T-cell (primary cell): Measurements from ENCODE around the gene SLC22A12. TPM values are rescaled to one million over a fixed set of nuclear protein-coding genes. Genes with fewer than 3 reads are reported as not detected.

Source experiments
- ATAC-seq, 4 experiments: fragments of 200-7000 bp in 3 of 4; fragments of 150-1000 bp in 1 of 4; cut with Tn5 transposase; replicated peaks in 1 of 4; 1 replicate in 3 of 4; 2 replicates in 1 of 4; pipeline ENCODE4 v1.10.0; 2021; ENCODE audit warnings: moderate library complexity in 3 of 4, mild to moderate bottlenecking in 2 of 4, moderate number of reproducible peaks in 1 of 4
- CTCF ChIA-PET, 2 donors: fragments of 300-600 bp; sonication (Branson Sonifier 250); formaldehyde crosslinking; loops; one replicate each; lab custom pipeline; 2022; ENCODE audit warnings: antibody characterized with exemption in 2 of 2; lab: Charles Lee
- POLR2A ChIA-PET, 2 donors: fragments of 300-600 bp; sonication (Branson Sonifier 250); formaldehyde crosslinking; loops; one replicate each; lab custom pipeline; 2022; ENCODE audit warnings: antibody characterized with exemption in 2 of 2; lab: Charles Lee
- DNase-seq, 35 experiments: peaks; one replicate each; pipeline versions ENCODE4 v3.0.0 to v3.0.0-alpha.2; 2013 to 2023
- H3K27ac ChIP-seq: one replicate; pipeline ENCODE4 v1.5.1; 2013; ENCODE audit warnings: low read length
- H3K27me3 ChIP-seq, 2 experiments: replicated peaks in 1 of 2; 1 replicate in 1 of 2; 2 replicates in 1 of 2; pipeline versions ENCODE4 v1.6.1 to v1.7.0; 2013; ENCODE audit warnings: low read length in 1 of 2, mixed read lengths in 1 of 2; ENCODE audit not compliant: control insufficient read depth in 2 of 2, insufficient read depth in 2 of 2; ENCODE audit errors: extremely low read depth in 1 of 2
- H3K36me3 ChIP-seq, 2 donors: 1 replicate in 1 of 2; 2 replicates in 1 of 2; pipeline versions ENCODE4 v1.6.1 to v1.7.0; 2013; ENCODE audit warnings: low read length in 1 of 2; ENCODE audit not compliant: control insufficient read depth in 2 of 2, insufficient read depth in 1 of 2; ENCODE audit errors: extremely low read depth in 1 of 2
- H3K4me1 ChIP-seq, 2 experiments: 1 replicate in 1 of 2; 2 replicates in 1 of 2; pipeline versions ENCODE4 v1.6.1 to v1.7.0; 2013; ENCODE audit warnings: low read length in 2 of 2, mixed read lengths in 1 of 2; ENCODE audit not compliant: insufficient read depth in 2 of 2, control insufficient read depth in 1 of 2; ENCODE audit errors: extremely low read depth in 1 of 2
- H3K4me3 ChIP-seq, 2 donors: 1 replicate in 1 of 2; 2 replicates in 1 of 2; pipeline versions ENCODE4 v1.5.1 to v1.7.0; 2013; ENCODE audit warnings: mild to moderate bottlenecking in 2 of 2, low read length in 1 of 2, moderate library complexity in 1 of 2; ENCODE audit not compliant: control insufficient read depth in 1 of 2; ENCODE audit errors: extremely low read depth in 1 of 2
- H3K9me3 ChIP-seq: 2 replicates; pipeline ENCODE4 v1.7.0; 2013
- H3K27ac Mint-ChIP-seq, 2 donors: one replicate each; pipeline ENCODE4 v1.8.0; 2020 to 2021; ENCODE audit warnings: mild to moderate bottlenecking in 2 of 2, mixed read lengths in 2 of 2
- H3K27me3 Mint-ChIP-seq, 2 donors: one replicate each; pipeline ENCODE4 v1.8.0; 2021 to 2022; ENCODE audit warnings: mixed read lengths in 2 of 2
- H3K36me3 Mint-ChIP-seq: one replicate; pipeline ENCODE4 v1.8.0; 2021; ENCODE audit warnings: mixed read lengths
- H3K4me1 Mint-ChIP-seq, 3 donors: one replicate each; pipeline ENCODE4 v1.8.0; 2020 to 2022; ENCODE audit warnings: mixed read lengths in 3 of 3, mild to moderate bottlenecking in 1 of 3
- H3K4me3 Mint-ChIP-seq, 3 donors: one replicate each; pipeline ENCODE4 v1.8.0; 2020 to 2022; ENCODE audit warnings: mild to moderate bottlenecking in 3 of 3, mixed read lengths in 3 of 3, moderate library complexity in 3 of 3
- H3K9me3 Mint-ChIP-seq, 3 donors: one replicate each; pipeline ENCODE4 v1.8.0; 2020 to 2022; ENCODE audit warnings: mixed read lengths in 3 of 3
- whole genome bisulfite sequencing: methylation state at CpG from one replicate; pipeline ENCODE4 v1.1.5; 2013; ENCODE audit warnings: missing lambda C conversion rate; ENCODE audit not compliant: insufficient coverage; 5-methylcytosine and 5-hydroxymethylcytosine counted together
- total RNA-seq, 35 experiments: library from RNA in 6 of 35; stranded (reverse) in 6 of 35; fragments of 120-200 nt in 1 of 35; gene quantifications; one replicate each; pipeline versions ENCODE4 v1.2.1 to v1.2.4 and lab custom pipeline; 2013 to 2026

SLC22A12 gene
- total RNA-seq, 5 donors from 2014 or later (not counting 1 experiment from before 2014, with no cell fraction given): not detected

DNA sequence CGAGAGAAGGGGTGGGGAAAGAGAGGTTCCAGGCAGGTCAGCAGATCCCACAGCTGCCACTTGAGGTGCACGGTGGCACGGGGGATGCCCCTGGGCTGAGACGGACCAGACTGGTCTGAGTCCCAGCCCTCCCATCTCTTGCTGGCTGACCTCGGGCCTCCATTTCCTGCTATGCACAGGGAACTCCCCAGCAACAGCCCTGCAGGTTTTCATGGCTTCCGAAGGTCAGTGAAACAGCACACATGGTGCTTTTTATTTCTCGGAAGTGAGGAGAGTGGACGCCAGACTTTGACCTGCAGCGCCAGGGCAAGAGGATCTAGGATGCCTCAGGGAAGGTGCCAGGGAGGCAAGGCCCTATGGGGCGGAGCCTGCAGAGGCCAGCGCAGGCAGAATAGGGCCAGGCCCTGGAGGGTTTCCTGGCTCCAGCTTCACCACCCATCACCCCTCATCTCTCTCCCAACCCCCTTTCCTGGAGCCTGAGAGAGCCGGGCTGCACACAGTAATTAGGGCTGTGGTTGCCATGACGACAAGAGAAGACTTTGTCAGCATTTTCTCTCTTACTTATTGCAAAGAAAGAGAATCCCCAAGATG lies 29.5 kb downstream of the SLC22A12 start:
- peaks cover 0 to 3% of the 10 kb centered on the region in 2 donors for H3K27me3 Mint-ChIP-seq
- ChIA-PET CTCF (no interaction called here), POLR2A (no interaction called here)
- Histone ChIP-seq H3K27ac (no peak overlapping the region), H3K27me3 (peaks cover 0 to 4% of the 10 kb centered on the region in 2 experiments), H3K36me3 (no peaks in the 10 kb centered on the region), H3K9me3 (no peaks in the 10 kb centered on the region), H3K4me3 (no peak overlapping the region), H3K4me1 (peaks cover 11% of the 10 kb centered on the region in 2 experiments)
- ATAC-seq (no peak), DNase-seq (no peak)
- no peak overlapping the region for H3K4me3 Mint-ChIP-seq
- 88% methylated on average over 10 of the region's 13 CpGs for WGBS
- H3K27ac Mint-ChIP-seq: no peak overlapping the region
- H3K36me3 Mint-ChIP-seq: no peaks in the 10 kb centered on the region
- peaks cover 3 to 15% (median 11%) of the 10 kb centered on the region in 3 donors for H3K4me1 Mint-ChIP-seq
- no peaks in the 10 kb centered on the region for H3K9me3 Mint-ChIP-seq

DNA sequence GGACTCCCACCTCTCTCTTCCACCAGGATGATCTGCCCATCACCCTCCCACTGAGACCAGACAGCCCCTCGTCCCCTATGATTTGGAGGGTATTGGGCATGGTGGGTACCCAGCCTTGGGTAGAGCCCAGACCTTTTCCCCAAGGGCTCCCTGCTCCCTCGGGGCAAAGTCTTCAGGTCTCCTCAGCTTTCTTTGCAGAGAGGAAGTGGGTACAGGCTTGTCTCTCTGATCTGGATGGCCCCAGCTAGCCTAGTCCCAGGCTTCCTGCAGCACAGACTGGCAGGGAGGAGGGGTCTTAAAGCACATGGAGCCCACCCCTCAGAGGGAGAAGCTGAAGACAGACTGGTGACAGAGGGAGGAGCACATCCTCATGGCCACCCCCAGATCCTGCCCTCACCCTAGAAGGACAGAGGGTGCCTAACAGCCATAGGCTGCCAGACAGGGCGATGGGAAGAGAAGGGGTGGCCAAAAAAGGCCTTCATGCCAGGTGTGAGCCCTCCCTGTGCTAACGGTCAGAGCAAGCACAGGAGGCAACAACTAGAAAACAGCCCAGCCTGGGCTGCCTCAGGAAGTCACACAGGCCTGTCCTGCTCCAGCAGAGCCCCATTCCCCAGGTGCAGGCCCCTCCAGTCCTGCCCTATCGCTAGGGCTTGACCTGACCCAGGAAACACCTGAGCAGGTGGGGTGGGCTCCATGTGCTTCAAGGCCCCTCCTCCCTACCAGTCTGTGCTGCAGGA lies 30.4 kb downstream of the SLC22A12 start:
- H3K4me3 ChIP-seq: no peak overlapping the region
- H3K27me3 ChIP-seq: peaks cover 0 to 4% of the 10 kb centered on the region in 2 experiments
- WGBS: 19% methylated on average over 3 of the region's 5 CpGs
- Mint-ChIP-seq H3K27ac (no peak overlapping the region), H3K36me3 (no peaks in the 10 kb centered on the region), H3K27me3 (peaks cover 0 to 3% of the 10 kb centered on the region in 2 donors), H3K4me1 (peaks cover 3 to 15% (median 11%) of the 10 kb centered on the region in 3 donors), H3K4me3 (no peak overlapping the region), H3K9me3 (no peaks in the 10 kb centered on the region)
- ChIA-PET POLR2A (no interaction called here), CTCF (no interaction called here)
- H3K36me3 ChIP-seq: no peaks in the 10 kb centered on the region
- no peaks in the 10 kb centered on the region for H3K9me3 ChIP-seq
- peaks cover 11% of the 10 kb centered on the region in 2 experiments for H3K4me1 ChIP-seq
- ATAC-seq (no peak), DNase-seq (no peak)
- H3K27ac ChIP-seq: no peak overlapping the region

DNA sequence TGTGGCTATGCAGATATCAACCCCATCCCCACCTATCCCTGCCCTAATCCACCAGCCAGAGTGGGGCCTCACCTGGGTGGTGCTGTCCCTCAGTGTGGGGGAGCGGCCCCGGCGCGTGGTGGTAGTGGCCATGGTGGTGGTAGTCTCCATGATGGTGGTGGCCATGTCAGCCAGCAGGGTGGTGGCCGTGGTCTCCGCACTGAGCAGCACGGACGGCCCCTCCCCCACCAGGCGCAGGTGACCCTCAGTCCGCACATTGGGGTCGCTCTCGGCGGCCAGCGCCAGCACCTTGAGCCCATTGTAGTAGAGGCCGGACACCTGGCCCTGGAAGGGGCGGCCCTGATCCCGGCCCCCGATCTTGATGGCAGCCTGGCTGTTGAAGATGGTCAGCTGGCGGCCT lies 31.7 kb downstream of the SLC22A12 start:
- no peak overlapping the region for H3K4me3 ChIP-seq
- peaks cover 3 to 15% (median 11%) of the 10 kb centered on the region in 3 donors for H3K4me1 Mint-ChIP-seq
- no peak overlapping the region for H3K27ac ChIP-seq
- peaks cover 0 to 3% of the 10 kb centered on the region in 2 donors for H3K27me3 Mint-ChIP-seq
- peaks cover 0 to 4% of the 10 kb centered on the region in 2 experiments for H3K27me3 ChIP-seq
- no peak overlapping the region for H3K4me3 Mint-ChIP-seq
- no peaks in the 10 kb centered on the region for H3K9me3 ChIP-seq
- no peak for DNase-seq
- no peaks in the 10 kb centered on the region for H3K36me3 ChIP-seq
- no peaks in the 10 kb centered on the region for H3K9me3 Mint-ChIP-seq
- 90% methylated on average over 10 of the region's 19 CpGs for WGBS
- no peak for ATAC-seq
- peaks cover 11% of the 10 kb centered on the region in 2 experiments for H3K4me1 ChIP-seq
- H3K27ac Mint-ChIP-seq: no peak overlapping the region
- ChIA-PET POLR2A (no interaction called here), CTCF (no interaction called here)
- H3K36me3 Mint-ChIP-seq: no peaks in the 10 kb centered on the region

DNA sequence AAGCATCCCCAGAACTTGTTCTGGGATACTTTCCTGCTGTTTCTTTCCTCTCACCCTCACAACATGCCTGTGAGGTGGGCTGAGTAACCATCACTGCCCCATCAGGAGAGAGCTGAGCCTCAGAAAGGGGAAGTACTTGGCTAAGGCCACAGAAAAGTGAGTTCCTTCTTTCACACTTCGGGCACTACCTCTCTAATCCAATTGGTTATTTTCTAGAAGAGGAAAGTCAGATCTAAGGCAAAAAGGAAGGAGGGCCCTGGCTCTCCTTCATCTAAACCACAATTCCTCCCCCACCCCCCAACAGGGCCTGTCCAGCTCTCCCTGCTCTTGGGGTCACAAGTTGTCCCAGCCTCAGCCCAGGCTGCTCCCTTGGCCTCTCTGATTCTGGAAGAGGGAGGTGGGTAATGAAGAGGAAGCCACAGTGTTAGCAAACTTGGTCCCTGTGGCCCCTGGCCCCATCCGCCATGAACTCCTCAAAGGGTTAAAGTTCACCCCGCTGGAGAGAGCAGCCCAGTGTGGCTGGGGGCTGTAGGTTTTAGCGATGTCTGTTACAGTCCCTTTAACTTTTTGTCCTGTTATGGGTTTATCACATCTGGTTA lies 34.0 kb downstream of the SLC22A12 start:
- ATAC-seq (no peak), DNase-seq (no peak)
- Mint-ChIP-seq H3K9me3 (no peaks in the 10 kb centered on the region), H3K4me1 (peaks cover 3 to 15% (median 11%) of the 10 kb centered on the region in 3 donors), H3K4me3 (no peak overlapping the region), H3K27me3 (peaks cover 0 to 3% of the 10 kb centered on the region in 2 donors), H3K27ac (no peak overlapping the region), H3K36me3 (no peaks in the 10 kb centered on the region)
- H3K9me3 ChIP-seq: no peaks in the 10 kb centered on the region
- ChIA-PET POLR2A (no interaction called here), CTCF (interaction anchor here in 1 of 2 donors (0.6 kb wide), 1 partner anchor 506 kb away, joined by 3 read pairs; no protein-coding TSS in a partner anchor)
- no peak overlapping the region for H3K27ac ChIP-seq
- peaks cover 0 to 2% of the 10 kb centered on the region in 2 experiments for H3K27me3 ChIP-seq
- no peaks in the 10 kb centered on the region for H3K36me3 ChIP-seq
- H3K4me1 ChIP-seq: peaks cover 11% of the 10 kb centered on the region in 2 experiments
- no peak overlapping the region for H3K4me3 ChIP-seq
- WGBS: no CpG with 5 or more reads among the region's 4 CpGs

DNA sequence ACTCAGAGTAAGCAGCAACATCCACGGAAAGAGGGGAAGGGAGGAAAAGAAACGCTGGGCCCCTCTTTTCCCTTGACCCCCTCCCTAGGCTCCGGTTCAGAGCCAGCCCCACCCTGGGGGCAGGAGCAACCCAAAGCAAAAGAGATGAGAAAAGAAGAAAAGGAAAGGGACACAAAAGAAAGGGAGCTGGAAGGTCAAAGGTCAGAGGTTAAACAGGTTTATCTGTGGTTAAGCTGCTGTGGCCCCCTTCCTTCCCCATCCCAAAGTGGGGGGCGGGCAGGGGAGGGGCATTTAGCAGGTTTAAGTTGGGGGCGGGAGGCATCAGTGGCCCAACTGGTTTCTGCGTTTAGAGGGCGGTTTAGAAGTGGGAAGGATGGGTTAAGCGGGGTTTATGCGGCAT lies 35.6 kb downstream of the SLC22A12 start:
- CTCF ChIA-PET: interaction anchor here (0.5 to 0.6 kb wide), 2 partner anchors 17 to 1173 kb away, joined by 3 to 4 read pairs; no protein-coding TSS in a partner anchor
- Histone ChIP-seq H3K4me3 (no peak overlapping the region), H3K27ac (no peak overlapping the region), H3K27me3 (peaks cover 0 to 5% of the 10 kb centered on the region in 2 experiments), H3K36me3 (no peaks in the 10 kb centered on the region), H3K4me1 (peaks cover 1 to 4% of the 10 kb centered on the region in 2 experiments), H3K9me3 (no peaks in the 10 kb centered on the region)
- Mint-ChIP-seq H3K27ac (no peak overlapping the region), H3K36me3 (no peaks in the 10 kb centered on the region), H3K4me3 (peak overlapping the region in 1 of 3 donors; percentile 13), H3K4me1 (peaks cover 0 to 4% (median 3%) of the 10 kb centered on the region in 3 donors), H3K27me3 (peaks cover 0 to 3% of the 10 kb centered on the region in 2 donors), H3K9me3 (no peaks in the 10 kb centered on the region)
- ATAC-seq (no peak), DNase-seq (no peak)
- no CpG with 5 or more reads among the region's 9 CpGs for WGBS
- POLR2A ChIA-PET: no interaction called here

DNA sequence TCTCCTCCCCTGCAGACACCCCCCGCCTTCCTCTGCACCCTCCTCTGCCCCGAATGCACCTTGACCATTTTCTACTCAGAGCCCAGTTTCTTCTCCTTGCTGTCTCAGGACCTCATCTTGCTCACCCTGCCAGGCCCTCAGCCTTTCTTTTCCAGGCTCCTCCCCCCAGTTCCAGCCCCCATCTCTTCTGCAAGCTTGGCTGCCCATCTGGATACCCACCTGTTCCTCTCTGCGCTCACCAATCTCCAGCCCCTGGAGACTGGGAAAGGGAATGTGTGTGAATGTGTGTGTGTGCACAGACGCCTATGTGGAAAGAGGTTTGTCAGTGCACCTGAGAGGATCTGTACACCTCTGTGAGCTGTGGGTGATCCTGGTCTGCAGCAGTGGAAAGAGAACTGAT lies 36.4 kb downstream of the SLC22A12 start:
- H3K27ac Mint-ChIP-seq: no peak overlapping the region
- ATAC-seq (no peak), DNase-seq (no peak)
- Histone ChIP-seq H3K27me3 (peaks cover 0 to 8% of the 10 kb centered on the region in 2 experiments), H3K27ac (no peak overlapping the region), H3K9me3 (no peaks in the 10 kb centered on the region), H3K4me1 (no peaks in the 10 kb centered on the region), H3K4me3 (no peak overlapping the region), H3K36me3 (no peaks in the 10 kb centered on the region)
- no peak overlapping the region for H3K4me3 Mint-ChIP-seq
- WGBS: 61% methylated on average over 2 of the region's 4 CpGs
- peaks cover 0 to 6% of the 10 kb centered on the region in 2 donors for H3K27me3 Mint-ChIP-seq
- CTCF ChIA-PET: no interaction called here
- H3K36me3 Mint-ChIP-seq: no peaks in the 10 kb centered on the region
- H3K9me3 Mint-ChIP-seq: no peaks in the 10 kb centered on the region
- POLR2A ChIA-PET: no interaction called here
- H3K4me1 Mint-ChIP-seq: peaks cover 0 to 1% (median under 1%) of the 10 kb centered on the region in 3 donors
